Astrocyte of the spinal cord (primary cell): Measurements from ENCODE around the gene HEMK1.

Experiments used
- DNase-seq: peaks from one replicate; pipeline ENCODE4 v3.0.0; 2011; ENCODE audit warnings: low read depth, low spot score
- H3K4me3 ChIP-seq: 2 replicates; pipeline ENCODE4 v1.5.1; 2011; ENCODE audit warnings: low read depth, mild to moderate bottlenecking, low read length, moderate library complexity
- in situ Hi-C: cut with HindIII; loops from 2 replicates; pipeline ENCODE4 v1.10.0; 2017; ENCODE audit warnings: low sequenced_read_pairs
- TF ChIP-seq, protein P1 (sequence below): IDR thresholded peaks from 2 replicates; pipeline ENCODE4 v1.5.1; 2012; ENCODE audit warnings: low read depth, mild to moderate bottlenecking, low read length, inconsistent platforms

HEMK1 gene

DNA sequence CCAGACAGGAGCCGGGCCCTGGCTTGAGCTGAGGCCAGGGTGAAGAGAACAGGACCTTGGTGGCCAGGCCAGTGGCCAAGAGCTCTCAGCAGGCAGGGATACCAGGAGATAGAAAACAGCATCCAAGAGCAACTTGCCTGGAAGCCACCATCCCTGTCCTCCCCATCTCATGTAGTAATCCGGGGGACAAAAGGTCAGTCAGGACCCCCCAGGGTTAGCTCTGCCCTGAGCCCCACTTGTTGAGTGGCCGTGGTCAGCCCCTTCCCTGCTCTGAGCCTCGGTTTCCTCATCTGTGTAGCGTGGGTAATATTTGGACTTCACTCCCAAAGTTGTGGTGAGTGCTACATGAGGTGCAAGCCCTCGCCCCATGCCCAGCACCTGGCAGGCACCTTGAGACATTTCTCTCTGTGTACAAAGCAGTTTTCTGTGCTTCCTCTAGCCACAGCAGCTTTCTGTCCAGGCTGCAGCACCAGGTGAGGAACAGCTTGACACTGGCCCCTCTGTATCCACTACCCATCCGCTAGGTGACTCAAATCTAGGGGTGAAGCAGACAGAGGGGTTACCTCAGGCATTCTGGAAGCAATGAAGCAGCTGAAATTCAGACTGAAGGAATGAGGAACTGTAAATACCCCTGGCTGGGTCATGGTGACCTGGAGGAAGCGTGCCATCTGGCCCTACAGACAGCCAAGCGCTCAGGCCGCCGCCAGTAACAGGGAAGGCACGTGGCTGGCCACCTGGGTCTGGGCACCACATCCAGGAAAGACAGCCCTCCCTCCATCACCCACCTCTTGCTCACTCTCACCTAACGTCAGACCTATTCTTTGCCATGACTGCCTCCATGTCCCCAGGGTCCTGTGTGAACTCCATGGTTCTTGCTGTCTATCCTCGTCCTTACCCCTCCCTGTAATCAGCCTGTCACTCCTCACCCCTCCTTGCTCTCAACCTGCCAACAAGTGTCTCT, 35.6 kb downstream of the HEMK1 start:
- DNase-seq, result no peak
- in situ Hi-C loops, result no loop called here
- H3K4me3 ChIP-seq, result no peak overlapping the region
- TF ChIP-seq, protein P1, sequence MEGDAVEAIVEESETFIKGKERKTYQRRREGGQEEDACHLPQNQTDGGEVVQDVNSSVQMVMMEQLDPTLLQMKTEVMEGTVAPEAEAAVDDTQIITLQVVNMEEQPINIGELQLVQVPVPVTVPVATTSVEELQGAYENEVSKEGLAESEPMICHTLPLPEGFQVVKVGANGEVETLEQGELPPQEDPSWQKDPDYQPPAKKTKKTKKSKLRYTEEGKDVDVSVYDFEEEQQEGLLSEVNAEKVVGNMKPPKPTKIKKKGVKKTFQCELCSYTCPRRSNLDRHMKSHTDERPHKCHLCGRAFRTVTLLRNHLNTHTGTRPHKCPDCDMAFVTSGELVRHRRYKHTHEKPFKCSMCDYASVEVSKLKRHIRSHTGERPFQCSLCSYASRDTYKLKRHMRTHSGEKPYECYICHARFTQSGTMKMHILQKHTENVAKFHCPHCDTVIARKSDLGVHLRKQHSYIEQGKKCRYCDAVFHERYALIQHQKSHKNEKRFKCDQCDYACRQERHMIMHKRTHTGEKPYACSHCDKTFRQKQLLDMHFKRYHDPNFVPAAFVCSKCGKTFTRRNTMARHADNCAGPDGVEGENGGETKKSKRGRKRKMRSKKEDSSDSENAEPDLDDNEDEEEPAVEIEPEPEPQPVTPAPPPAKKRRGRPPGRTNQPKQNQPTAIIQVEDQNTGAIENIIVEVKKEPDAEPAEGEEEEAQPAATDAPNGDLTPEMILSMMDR, result no peak

- TF ChIP-seq, protein P1, result no peak
- in situ Hi-C loops, result no loop called here
- H3K4me3 ChIP-seq, result no peak overlapping the region
- DNase-seq, result no peak
These were observed 36.6 kb downstream of the HEMK1 start for GRCh38 chr3:50605901-50606326.

GRCh38 chr3:50606596-50606995, 37.3 kb downstream of the HEMK1 start:
- no peak overlapping the region for H3K4me3 ChIP-seq
- in situ Hi-C loops, result no loop called here
- no peak for DNase-seq
- TF ChIP-seq, protein P1, result no peak

- in situ Hi-C loops, result no loop called here
- TF ChIP-seq, protein P1, result no peak
- no peak overlapping the region for H3K4me3 ChIP-seq
- no peak for DNase-seq
These were observed 38.2 kb downstream of the HEMK1 start for GRCh38 chr3:50607271-50608091.

GRCh38 chr3:50608278-50608677, 39.0 kb downstream of the HEMK1 start:
- no peak overlapping the region for H3K4me3 ChIP-seq
- in situ Hi-C loops, result no loop called here
- TF ChIP-seq, protein P1, result no peak
- DNase-seq, result no peak

GRCh38 chr3:50609071-50609762, 39.9 kb downstream of the HEMK1 start:
- no peak for DNase-seq
- TF ChIP-seq, protein P1, result no peak
- in situ Hi-C loops, result no loop called here
- H3K4me3 ChIP-seq, result no peak overlapping the region
